KMS-11 (cell line): Measurements from ENCODE around the gene CUTA.

Experiments
- H2AFZ ChIP-seq: fragments of 200-600 bp; sonication (generic); 2 replicates; pipeline ENCODE4 v1.6.1; 2016; ENCODE audit warnings: antibody characterized with exemption, mixed run types, low read depth
- H3K27ac ChIP-seq: fragments of 200-600 bp; sonication (generic); 2 replicates; pipeline ENCODE4 v1.6.1; 2016; ENCODE audit warnings: mild to moderate bottlenecking, mixed run types
- H3K27me3 ChIP-seq: fragments of 200-600 bp; sonication (generic); 2 replicates; pipeline ENCODE4 v1.6.1; 2017; ENCODE audit warnings: mild to moderate bottlenecking, low read depth, mixed run types, moderate library complexity; ENCODE audit not compliant: insufficient read depth
- H3K36me3 ChIP-seq: fragments of 200-600 bp; sonication (generic); 2 replicates; pipeline ENCODE4 v1.6.1; 2017; ENCODE audit warnings: mild to moderate bottlenecking, mixed run types; ENCODE audit not compliant: insufficient read depth
- H3K4me1 ChIP-seq: fragments of 200-600 bp; sonication (generic); 2 replicates; pipeline ENCODE4 v1.6.1; 2016; ENCODE audit warnings: mild to moderate bottlenecking, low read depth, mixed run types; ENCODE audit not compliant: poor library complexity, severe bottlenecking
- H3K4me2 ChIP-seq: fragments of 200-600 bp; sonication (generic); 2 replicates; pipeline ENCODE4 v1.7.0; 2016; ENCODE audit warnings: mild to moderate bottlenecking, mixed run types
- H3K4me3 ChIP-seq: fragments of 200-600 bp; sonication (generic); IDR thresholded peaks from 2 replicates; pipeline ENCODE4 v1.6.1; 2017; ENCODE audit warnings: low read depth, low read length, mixed read lengths; ENCODE audit not compliant: insufficient read depth
- H3K79me2 ChIP-seq: fragments of 200-600 bp; sonication (generic); 2 replicates; pipeline ENCODE4 v1.6.1; 2016; ENCODE audit warnings: low read depth, mixed run types; ENCODE audit not compliant: insufficient read depth
- H3K9ac ChIP-seq: fragments of 200-600 bp; sonication (generic); 2 replicates; pipeline ENCODE4 v1.6.1; 2016; ENCODE audit warnings: mild to moderate bottlenecking, mixed run types
- H4K20me1 ChIP-seq: fragments of 200-600 bp; sonication (generic); 2 replicates; pipeline ENCODE4 v1.6.1; 2016; ENCODE audit warnings: mild to moderate bottlenecking, mixed run types; ENCODE audit not compliant: insufficient read depth
- CTCF ChIP-seq: fragments of 200-600 bp; sonication (generic); conservative IDR thresholded peaks from 2 replicates; pipeline ENCODE4 v1.6.1; 2017; ENCODE audit warnings: low read depth, mild to moderate bottlenecking, antibody characterized with exemption, low read length, moderate library complexity, mixed read lengths

Gene CUTA

DNA sequence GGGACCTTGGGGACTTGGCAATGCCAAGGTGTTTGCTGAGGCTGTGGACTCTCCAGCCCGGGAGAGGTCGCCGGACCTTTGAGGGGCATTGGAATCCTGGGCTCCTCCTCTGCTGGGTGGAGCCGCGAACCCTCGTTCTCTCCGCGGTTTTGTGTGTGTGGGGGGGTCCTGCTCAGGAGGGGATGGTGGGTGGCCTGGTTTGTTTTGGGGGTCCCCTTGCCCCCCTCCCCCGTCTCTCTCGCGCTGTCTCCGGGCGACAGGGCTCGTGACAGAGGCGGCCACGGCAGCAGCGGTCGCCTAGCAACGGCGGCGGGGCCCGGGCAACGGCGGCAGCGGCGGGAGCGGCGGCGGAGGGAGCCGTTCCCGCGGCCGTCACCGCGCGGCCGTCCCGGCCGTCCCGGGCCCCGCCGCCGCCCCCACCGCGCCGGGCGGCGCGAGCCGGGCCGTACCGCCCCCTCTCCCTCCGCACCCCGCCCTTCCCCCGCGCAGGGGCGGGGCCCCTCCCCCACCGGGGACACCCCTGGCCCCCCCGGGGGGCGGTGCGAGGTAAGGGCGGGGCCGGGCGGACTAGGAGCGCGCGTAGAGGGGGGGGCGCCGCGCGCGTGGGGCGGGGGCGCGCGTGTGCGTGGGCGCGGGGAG is 9.8 kb upstream of the CUTA start:
- Histone ChIP-seq H2AFZ (peak overlapping the region; percentile 47; the same call in 1 of the 2 replicates), H3K4me1 (peaks cover 45% of the 10 kb centered on the region)

DNA sequence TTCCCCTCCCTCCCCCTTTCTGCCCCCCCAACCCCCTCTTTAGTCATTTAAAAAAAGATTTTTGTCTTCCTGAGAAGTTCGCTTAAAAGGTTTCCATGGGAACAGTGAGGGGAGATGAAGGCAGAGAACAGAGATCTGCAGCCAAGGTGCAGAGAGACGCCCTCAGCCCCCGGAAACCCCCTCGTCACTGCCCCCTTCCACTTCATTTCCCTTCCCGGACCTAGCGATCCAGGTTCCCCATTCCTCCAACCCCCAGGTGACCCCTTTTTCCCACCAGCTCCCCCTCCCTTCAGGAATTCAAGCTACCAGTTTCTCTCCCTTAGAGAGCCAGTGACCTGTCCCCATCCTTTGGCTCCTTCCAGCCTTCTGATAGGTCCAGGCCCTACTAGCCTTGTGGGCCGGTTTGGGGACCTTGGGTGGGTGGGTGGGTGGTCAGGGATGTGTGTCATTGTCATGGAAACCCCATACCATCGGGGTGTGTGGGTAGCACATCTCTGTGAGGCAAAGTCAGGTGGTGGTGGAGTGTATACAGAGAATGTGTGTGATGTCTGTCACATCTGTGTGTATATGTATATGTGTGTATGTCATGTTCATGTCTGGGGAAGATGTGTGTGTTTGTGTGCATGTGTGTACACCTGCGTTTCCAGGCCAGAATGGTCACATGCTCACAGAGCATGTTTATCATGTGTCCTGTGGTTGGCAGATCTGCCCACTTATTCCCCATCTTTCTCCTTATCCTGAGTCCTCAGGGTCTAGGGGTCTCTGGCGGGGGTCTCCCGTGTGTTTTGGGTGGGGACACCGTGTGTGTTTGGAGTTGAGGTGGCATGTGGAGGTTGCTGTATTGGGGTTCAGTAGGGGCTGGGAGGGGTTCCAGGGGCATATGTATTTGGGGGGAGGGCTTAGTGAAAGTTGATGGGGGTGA is 8.9 kb upstream of the CUTA start:
- no peak overlapping the region for H3K4me3 ChIP-seq
- H4K20me1 ChIP-seq: no peaks in the 10 kb centered on the region
- no peaks in the 10 kb centered on the region for H3K36me3 ChIP-seq
- peaks cover 45% of the 10 kb centered on the region for H3K4me1 ChIP-seq
- no peak overlapping the region; the same call in 1 of the 2 replicates for H3K9ac ChIP-seq
- 0 out of 2 replicates have a peak, but pooled peaks have one; percentile 11 for TF ChIP-seq CTCF
- H2AFZ ChIP-seq: peak overlapping the region; percentile 58; the same call in 1 of the 2 replicates
- H3K4me2 ChIP-seq: peak overlapping the region; percentile 76
- no peak overlapping the region for H3K27ac ChIP-seq
- no peaks in the 10 kb centered on the region for H3K27me3 ChIP-seq
- H3K79me2 ChIP-seq: no peaks in the 10 kb centered on the region

More for the DNA sequence above, 9.8 kb upstream of the CUTA start:
- TF ChIP-seq CTCF: 0 out of 2 replicates have a peak, but pooled peaks have one; percentile 6
- Histone ChIP-seq H3K27ac (no peak overlapping the region), H3K4me2 (peak overlapping the region; percentile 76), H3K4me3 (no peak overlapping the region), H4K20me1 (no peaks in the 10 kb centered on the region), H3K79me2 (no peaks in the 10 kb centered on the region), H3K36me3 (no peaks in the 10 kb centered on the region), H3K27me3 (no peaks in the 10 kb centered on the region), H3K9ac (peak overlapping the region; percentile 60; the same call in 1 of the 2 replicates)

- H3K4me1 ChIP-seq: peaks cover 40% of the 10 kb centered on the region
- peak overlapping the region; percentile 55; the same call in 1 of the 2 replicates for H3K9ac ChIP-seq
- 0 out of 2 replicates have a peak, but pooled peaks have one; percentile 30 for TF ChIP-seq CTCF
- H3K36me3 ChIP-seq: no peaks in the 10 kb centered on the region
- H3K4me3 ChIP-seq: no peak overlapping the region
- H3K79me2 ChIP-seq: no peaks in the 10 kb centered on the region
- peak overlapping the region; percentile 58; the same call in 1 of the 2 replicates for H2AFZ ChIP-seq
- H4K20me1 ChIP-seq: no peaks in the 10 kb centered on the region
- H3K27ac ChIP-seq: peak overlapping the region; percentile 43
- H3K27me3 ChIP-seq: no peaks in the 10 kb centered on the region
- peak overlapping the region; percentile 99 for H3K4me2 ChIP-seq
These were observed 8.0 kb upstream of the CUTA start for GRCh38 chr6:33425668-33426577.
